Measurements from ENCODE around the gene ENGASE. TPM values are rescaled to one million over a fixed set of nuclear protein-coding genes. Genes with fewer than 3 reads are reported as not detected.

The ENGASE gene, protein sequence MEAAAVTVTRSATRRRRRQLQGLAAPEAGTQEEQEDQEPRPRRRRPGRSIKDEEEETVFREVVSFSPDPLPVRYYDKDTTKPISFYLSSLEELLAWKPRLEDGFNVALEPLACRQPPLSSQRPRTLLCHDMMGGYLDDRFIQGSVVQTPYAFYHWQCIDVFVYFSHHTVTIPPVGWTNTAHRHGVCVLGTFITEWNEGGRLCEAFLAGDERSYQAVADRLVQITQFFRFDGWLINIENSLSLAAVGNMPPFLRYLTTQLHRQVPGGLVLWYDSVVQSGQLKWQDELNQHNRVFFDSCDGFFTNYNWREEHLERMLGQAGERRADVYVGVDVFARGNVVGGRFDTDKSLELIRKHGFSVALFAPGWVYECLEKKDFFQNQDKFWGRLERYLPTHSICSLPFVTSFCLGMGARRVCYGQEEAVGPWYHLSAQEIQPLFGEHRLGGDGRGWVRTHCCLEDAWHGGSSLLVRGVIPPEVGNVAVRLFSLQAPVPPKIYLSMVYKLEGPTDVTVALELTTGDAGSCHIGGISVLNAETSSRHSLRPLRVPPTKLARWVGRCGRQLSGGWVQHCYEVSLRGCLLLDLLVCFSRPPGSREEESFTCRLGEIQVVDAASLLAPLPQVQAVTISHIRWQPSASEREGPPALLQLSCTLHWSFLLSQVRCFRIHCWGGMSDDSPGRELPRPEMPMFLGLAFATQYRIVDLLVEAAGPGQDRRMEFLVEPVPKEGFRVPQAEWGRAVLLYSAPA
- total RNA-seq (2014; rRNA removed; shearing (Covaris generic)), result 23.9 and 27.1 TPM in 2 replicates
- polyA plus RNA-seq (2016; fragmentation: Nextera tagmentation; extraction: Ambion mirVana), result 8.8 and 9.0 TPM in 2 replicates
- long read RNA-seq, partial matches to known transcripts, result 0 of 1 reads
- long read RNA-seq, other reads (novel, unspliced or antisense), result 1 of 1 reads

DNA sequence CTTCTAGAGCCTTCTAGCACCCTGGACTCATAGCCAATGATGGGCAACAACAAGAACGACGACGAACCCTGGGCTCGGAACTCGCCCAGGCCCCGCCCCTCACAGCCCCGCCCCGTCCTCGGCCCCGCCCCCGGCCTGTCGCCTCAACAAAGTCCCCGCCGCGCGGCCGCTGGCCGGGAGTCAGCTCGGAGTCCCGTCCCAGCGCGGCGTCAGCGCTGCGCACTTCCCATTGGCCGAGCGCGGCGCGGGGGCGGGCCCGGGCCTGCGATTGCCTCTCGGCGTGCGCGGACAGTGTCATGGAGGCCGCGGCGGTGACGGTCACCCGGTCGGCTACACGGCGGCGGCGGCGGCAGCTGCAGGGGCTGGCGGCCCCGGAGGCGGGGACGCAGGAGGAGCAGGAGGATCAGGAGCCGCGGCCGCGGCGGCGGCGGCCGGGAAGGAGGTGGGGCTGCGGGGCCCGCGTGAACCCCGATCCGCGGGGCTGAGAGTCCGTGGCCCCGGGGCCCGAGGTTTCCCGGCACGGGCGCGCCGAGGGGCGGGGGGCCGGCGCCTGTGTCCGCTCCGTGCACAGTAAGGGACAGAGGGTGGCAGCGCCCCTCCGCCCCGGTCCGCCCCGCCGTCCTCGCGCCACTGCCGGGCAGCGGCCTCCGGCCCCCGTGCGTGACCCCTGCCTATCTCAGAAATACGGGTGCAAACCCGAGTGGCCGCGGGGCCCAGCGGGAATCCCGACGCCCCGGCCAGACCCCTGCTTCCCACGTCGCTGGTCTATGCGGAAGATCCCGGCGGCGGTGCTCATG is at the start of gene ENGASE:
TSS of gene ENGASE (plus strand) at position 176 of the 797 bp plus-strand sequence. CDS start at position 297, 121 bp downstream.
- Histone ChIP-seq H3K4me3 (peak within 1 kb of the TSS; percentile 74), H2AFZ (peak within 1 kb of the TSS; percentile 84; the same call in 1 of the 2 replicates), H3K27ac (ENCODE audit: low read depth) (no peak within 1 kb of the TSS), H3K36me3 (ENCODE audit: insufficient read depth) (peaks cover under 1% of the 10 kb centered on the region; the same call in 1 of the 2 replicates), H3F3A (replicated peaks; ENCODE audit: low read depth) (no peaks in the 10 kb centered on the region), H3K27me3 (ENCODE audit: insufficient read depth) (no peaks in the 10 kb centered on the region), H3K79me2 (replicated peaks; ENCODE audit: insufficient read depth) (no peaks in the 10 kb centered on the region), H3K9me2 (ENCODE audit: insufficient read depth) (no peaks in the 10 kb centered on the region), H3K4me2 (peak within 1 kb of the TSS; percentile 93), H3K4me1 (ENCODE audit: insufficient read depth) (peaks cover 7% of the 10 kb centered on the region; the same call in 1 of the 2 replicates), H4K20me1 (replicated peaks; ENCODE audit: insufficient read depth) (peaks cover 9% of the 10 kb centered on the region)
- TF ChIP-seq, protein P1, sequence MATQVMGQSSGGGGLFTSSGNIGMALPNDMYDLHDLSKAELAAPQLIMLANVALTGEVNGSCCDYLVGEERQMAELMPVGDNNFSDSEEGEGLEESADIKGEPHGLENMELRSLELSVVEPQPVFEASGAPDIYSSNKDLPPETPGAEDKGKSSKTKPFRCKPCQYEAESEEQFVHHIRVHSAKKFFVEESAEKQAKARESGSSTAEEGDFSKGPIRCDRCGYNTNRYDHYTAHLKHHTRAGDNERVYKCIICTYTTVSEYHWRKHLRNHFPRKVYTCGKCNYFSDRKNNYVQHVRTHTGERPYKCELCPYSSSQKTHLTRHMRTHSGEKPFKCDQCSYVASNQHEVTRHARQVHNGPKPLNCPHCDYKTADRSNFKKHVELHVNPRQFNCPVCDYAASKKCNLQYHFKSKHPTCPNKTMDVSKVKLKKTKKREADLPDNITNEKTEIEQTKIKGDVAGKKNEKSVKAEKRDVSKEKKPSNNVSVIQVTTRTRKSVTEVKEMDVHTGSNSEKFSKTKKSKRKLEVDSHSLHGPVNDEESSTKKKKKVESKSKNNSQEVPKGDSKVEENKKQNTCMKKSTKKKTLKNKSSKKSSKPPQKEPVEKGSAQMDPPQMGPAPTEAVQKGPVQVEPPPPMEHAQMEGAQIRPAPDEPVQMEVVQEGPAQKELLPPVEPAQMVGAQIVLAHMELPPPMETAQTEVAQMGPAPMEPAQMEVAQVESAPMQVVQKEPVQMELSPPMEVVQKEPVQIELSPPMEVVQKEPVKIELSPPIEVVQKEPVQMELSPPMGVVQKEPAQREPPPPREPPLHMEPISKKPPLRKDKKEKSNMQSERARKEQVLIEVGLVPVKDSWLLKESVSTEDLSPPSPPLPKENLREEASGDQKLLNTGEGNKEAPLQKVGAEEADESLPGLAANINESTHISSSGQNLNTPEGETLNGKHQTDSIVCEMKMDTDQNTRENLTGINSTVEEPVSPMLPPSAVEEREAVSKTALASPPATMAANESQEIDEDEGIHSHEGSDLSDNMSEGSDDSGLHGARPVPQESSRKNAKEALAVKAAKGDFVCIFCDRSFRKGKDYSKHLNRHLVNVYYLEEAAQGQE (IDR thresholded peaks at IDR 0.05; ENCODE audit: unreplicated experiment), result no peak
- TF ChIP-seq CREB1 (CRISPR knock-in tag; IDR thresholded peaks at IDR 0.05; ENCODE audit: low read depth) (peak; percentile 75), POLR2AphosphoS5 (IDR thresholded peaks at IDR 0.05; ENCODE audit: low read depth) (peak; percentile 45; the same call in 1 of the 2 replicates), ZNF114 (CRISPR knock-in tag; IDR thresholded peaks at IDR 0.05) (no peak), EZH2 (IDR thresholded peaks at IDR 0.05; ENCODE audit: low read depth, unreplicated experiment) (no peak), STAT1 (IDR thresholded peaks at IDR 0.05; ENCODE audit: unreplicated experiment) (no peak)
- TF ChIP-seq, protein P2, sequence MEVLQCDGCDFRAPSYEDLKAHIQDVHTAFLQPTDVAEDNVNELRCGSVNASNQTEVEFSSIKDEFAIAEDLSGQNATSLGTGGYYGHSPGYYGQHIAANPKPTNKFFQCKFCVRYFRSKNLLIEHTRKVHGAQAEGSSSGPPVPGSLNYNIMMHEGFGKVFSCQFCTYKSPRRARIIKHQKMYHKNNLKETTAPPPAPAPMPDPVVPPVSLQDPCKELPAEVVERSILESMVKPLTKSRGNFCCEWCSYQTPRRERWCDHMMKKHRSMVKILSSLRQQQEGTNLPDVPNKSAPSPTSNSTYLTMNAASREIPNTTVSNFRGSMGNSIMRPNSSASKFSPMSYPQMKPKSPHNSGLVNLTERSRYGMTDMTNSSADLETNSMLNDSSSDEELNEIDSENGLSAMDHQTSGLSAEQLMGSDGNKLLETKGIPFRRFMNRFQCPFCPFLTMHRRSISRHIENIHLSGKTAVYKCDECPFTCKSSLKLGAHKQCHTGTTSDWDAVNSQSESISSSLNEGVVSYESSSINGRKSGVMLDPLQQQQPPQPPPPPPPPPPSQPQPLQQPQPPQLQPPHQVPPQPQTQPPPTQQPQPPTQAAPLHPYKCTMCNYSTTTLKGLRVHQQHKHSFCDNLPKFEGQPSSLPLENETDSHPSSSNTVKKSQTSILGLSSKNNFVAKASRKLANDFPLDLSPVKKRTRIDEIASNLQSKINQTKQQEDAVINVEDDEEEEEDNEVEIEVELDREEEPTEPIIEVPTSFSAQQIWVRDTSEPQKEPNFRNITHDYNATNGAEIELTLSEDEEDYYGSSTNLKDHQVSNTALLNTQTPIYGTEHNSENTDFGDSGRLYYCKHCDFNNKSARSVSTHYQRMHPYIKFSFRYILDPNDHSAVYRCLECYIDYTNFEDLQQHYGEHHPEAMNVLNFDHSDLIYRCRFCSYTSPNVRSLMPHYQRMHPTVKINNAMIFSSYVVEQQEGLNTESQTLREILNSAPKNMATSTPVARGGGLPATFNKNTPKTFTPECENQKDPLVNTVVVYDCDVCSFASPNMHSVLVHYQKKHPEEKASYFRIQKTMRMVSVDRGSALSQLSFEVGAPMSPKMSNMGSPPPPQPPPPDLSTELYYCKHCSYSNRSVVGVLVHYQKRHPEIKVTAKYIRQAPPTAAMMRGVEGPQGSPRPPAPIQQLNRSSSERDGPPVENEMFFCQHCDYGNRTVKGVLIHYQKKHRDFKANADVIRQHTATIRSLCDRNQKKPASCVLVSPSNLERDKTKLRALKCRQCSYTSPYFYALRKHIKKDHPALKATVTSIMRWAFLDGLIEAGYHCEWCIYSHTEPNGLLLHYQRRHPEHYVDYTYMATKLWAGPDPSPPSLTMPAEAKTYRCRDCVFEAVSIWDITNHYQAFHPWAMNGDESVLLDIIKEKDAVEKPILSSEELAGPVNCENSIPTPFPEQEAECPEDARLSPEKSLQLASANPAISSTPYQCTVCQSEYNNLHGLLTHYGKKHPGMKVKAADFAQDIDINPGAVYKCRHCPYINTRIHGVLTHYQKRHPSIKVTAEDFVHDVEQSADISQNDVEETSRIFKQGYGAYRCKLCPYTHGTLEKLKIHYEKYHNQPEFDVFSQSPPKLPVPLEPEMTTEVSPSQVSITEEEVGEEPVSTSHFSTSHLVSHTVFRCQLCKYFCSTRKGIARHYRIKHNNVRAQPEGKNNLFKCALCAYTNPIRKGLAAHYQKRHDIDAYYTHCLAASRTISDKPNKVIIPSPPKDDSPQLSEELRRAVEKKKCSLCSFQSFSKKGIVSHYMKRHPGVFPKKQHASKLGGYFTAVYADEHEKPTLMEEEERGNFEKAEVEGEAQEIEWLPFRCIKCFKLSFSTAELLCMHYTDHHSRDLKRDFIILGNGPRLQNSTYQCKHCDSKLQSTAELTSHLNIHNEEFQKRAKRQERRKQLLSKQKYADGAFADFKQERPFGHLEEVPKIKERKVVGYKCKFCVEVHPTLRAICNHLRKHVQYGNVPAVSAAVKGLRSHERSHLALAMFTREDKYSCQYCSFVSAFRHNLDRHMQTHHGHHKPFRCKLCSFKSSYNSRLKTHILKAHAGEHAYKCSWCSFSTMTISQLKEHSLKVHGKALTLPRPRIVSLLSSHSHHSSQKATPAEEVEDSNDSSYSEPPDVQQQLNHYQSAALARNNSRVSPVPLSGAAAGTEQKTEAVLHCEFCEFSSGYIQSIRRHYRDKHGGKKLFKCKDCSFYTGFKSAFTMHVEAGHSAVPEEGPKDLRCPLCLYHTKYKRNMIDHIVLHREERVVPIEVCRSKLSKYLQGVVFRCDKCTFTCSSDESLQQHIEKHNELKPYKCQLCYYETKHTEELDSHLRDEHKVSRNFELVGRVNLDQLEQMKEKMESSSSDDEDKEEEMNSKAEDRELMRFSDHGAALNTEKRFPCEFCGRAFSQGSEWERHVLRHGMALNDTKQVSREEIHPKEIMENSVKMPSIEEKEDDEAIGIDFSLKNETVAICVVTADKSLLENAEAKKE (CRISPR knock-in tag; IDR thresholded peaks at IDR 0.05), result no peak
- TF ChIP-seq, protein P3, sequence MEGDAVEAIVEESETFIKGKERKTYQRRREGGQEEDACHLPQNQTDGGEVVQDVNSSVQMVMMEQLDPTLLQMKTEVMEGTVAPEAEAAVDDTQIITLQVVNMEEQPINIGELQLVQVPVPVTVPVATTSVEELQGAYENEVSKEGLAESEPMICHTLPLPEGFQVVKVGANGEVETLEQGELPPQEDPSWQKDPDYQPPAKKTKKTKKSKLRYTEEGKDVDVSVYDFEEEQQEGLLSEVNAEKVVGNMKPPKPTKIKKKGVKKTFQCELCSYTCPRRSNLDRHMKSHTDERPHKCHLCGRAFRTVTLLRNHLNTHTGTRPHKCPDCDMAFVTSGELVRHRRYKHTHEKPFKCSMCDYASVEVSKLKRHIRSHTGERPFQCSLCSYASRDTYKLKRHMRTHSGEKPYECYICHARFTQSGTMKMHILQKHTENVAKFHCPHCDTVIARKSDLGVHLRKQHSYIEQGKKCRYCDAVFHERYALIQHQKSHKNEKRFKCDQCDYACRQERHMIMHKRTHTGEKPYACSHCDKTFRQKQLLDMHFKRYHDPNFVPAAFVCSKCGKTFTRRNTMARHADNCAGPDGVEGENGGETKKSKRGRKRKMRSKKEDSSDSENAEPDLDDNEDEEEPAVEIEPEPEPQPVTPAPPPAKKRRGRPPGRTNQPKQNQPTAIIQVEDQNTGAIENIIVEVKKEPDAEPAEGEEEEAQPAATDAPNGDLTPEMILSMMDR (conservative IDR thresholded peaks at IDR 0.05; ENCODE audit: low read depth in 2 of 2), result no peak
- Mint-ChIP-seq H3K36me3 (ENCODE audit: low read depth) (peaks cover 10% of the 10 kb centered on the region; the same call in 2 of the 3 replicates), H3K27me3 (ENCODE audit: insufficient read depth, low read depth, poor library complexity) (peaks cover 9% of the 10 kb centered on the region), H3K27ac (no peak within 1 kb of the TSS; the same call in 1 of the 2 replicates), H3K4me1 (peaks cover 8% of the 10 kb centered on the region; the same call in 2 of the 3 replicates), H3K4me3 (peak within 1 kb of the TSS; percentile 88), H3K9me3 (no peaks in the 10 kb centered on the region)
- ATAC-seq, result peak; percentile 97
- peak; percentile 96 for DNase-seq (ENCODE audit: low spot score)

Data from GM23338 (cell line).